H9 (cell line): ENCODE measurements around the gene ADARB2. TPM values are rescaled to one million over a fixed set of nuclear protein-coding genes. Genes with fewer than 3 reads are reported as not detected.

Experiments
- DNase-seq: peaks from one replicate; pipeline ENCODE4 v3.0.0-alpha.2; 2017
- H2AFZ ChIP-seq: one replicate; pipeline ENCODE4 v1.6.1; 2013; ENCODE audit warnings: mild to moderate bottlenecking, low read length, control low read depth, moderate library complexity
- H2AK5ac ChIP-seq: 2 replicates; pipeline ENCODE4 v1.6.1; 2013; ENCODE audit warnings: low read length, control low read depth, mixed read lengths; ENCODE audit not compliant: insufficient read length
- H2BK120ac ChIP-seq: one replicate; pipeline ENCODE4 v1.6.1; 2013; ENCODE audit warnings: low read depth, mild to moderate bottlenecking, low read length, control low read depth, inconsistent platforms; ENCODE audit not compliant: poor library complexity, severe bottlenecking
- H2BK12ac ChIP-seq: 2 replicates; pipeline ENCODE4 v1.6.1; 2013; ENCODE audit warnings: low read length, control low read depth, mixed read lengths, low read depth; ENCODE audit not compliant: insufficient read length
- H2BK15ac ChIP-seq: 2 replicates; pipeline ENCODE4 v1.6.1; 2013; ENCODE audit warnings: low read depth, low read length, control low read depth
- H2BK20ac ChIP-seq: one replicate; pipeline ENCODE4 v1.6.1; 2013; ENCODE audit warnings: low read depth, mild to moderate bottlenecking, low read length, control low read depth, inconsistent platforms; ENCODE audit not compliant: poor library complexity, severe bottlenecking
- H2BK5ac ChIP-seq: 2 replicates; pipeline ENCODE4 v1.6.1; 2013; ENCODE audit warnings: low read length, control low read depth, mixed read lengths; ENCODE audit not compliant: insufficient read length
- H3K14ac ChIP-seq: 2 replicates; pipeline ENCODE4 v1.6.1; 2013; ENCODE audit warnings: low read length, control low read depth; ENCODE audit not compliant: insufficient read depth
- H3K18ac ChIP-seq: 2 replicates; pipeline ENCODE4 v1.6.1; 2013; ENCODE audit warnings: low read depth, mild to moderate bottlenecking, mixed read lengths, low read length, control low read depth; ENCODE audit not compliant: insufficient read length
- H3K23ac ChIP-seq: 2 replicates; pipeline ENCODE4 v1.6.1; 2013; ENCODE audit warnings: low read length, control low read depth, mixed read lengths, low read depth; ENCODE audit not compliant: insufficient read length
- H3K23me2 ChIP-seq: 2 replicates; pipeline ENCODE4 v1.6.1; 2013; ENCODE audit warnings: low read depth, mild to moderate bottlenecking, mixed read lengths, low read length, control low read depth; ENCODE audit not compliant: insufficient read length, poor library complexity, severe bottlenecking
- H3K27ac ChIP-seq: 2 replicates; pipeline ENCODE4 v1.5.1; 2013; ENCODE audit warnings: low read length, control low read depth, mixed read lengths, low read depth; ENCODE audit not compliant: insufficient read length
- H3K27me3 ChIP-seq: 2 replicates; pipeline ENCODE4 v1.6.1; 2013; ENCODE audit warnings: low read length, control low read depth, inconsistent platforms; ENCODE audit not compliant: insufficient read depth
- H3K4ac ChIP-seq: 2 replicates; pipeline ENCODE4 v1.6.1; 2013; ENCODE audit warnings: low read depth, mild to moderate bottlenecking, control low read depth, inconsistent platforms, low read length, moderate library complexity
- H3K4me1 ChIP-seq: 2 replicates; pipeline ENCODE4 v1.6.1; 2013; ENCODE audit warnings: low read length, control low read depth, inconsistent platforms; ENCODE audit not compliant: insufficient read depth
- H3K4me2 ChIP-seq: 2 replicates; pipeline ENCODE4 v1.6.1; 2013; ENCODE audit warnings: low read length, control low read depth, mixed read lengths; ENCODE audit not compliant: insufficient read length, insufficient read depth
- H3K56ac ChIP-seq: 2 replicates; pipeline ENCODE4 v1.6.1; 2013; ENCODE audit warnings: low read depth, mild to moderate bottlenecking, mixed read lengths, low read length, control low read depth; ENCODE audit not compliant: insufficient read length
- H3K79me1 ChIP-seq: 2 replicates; pipeline ENCODE4 v1.6.1; 2013; ENCODE audit warnings: low read depth, mild to moderate bottlenecking, moderate library complexity, low read length, control low read depth, inconsistent platforms; ENCODE audit not compliant: insufficient read depth, poor library complexity, severe bottlenecking
- H3K79me2 ChIP-seq: 2 replicates; pipeline ENCODE4 v1.6.1; 2013; ENCODE audit warnings: low read length, control low read depth, inconsistent platforms; ENCODE audit not compliant: insufficient read depth
- H3K9ac ChIP-seq: 2 replicates; pipeline ENCODE4 v1.6.1; 2013; ENCODE audit warnings: low read length, control low read depth, mixed read lengths; ENCODE audit not compliant: insufficient read length; ENCODE audit errors: extremely low read depth
- H3K9me3 ChIP-seq: one replicate; pipeline ENCODE4 v1.6.1; 2013; ENCODE audit warnings: low read depth, low read length, inconsistent platforms; ENCODE audit not compliant: control insufficient read depth
- H3T11ph ChIP-seq: one replicate; pipeline ENCODE4 v1.6.1; 2013; ENCODE audit warnings: mild to moderate bottlenecking, low read length, control low read depth, inconsistent platforms
- H4K20me1 ChIP-seq: one replicate; pipeline ENCODE4 v1.6.1; 2013; ENCODE audit not compliant: control insufficient read depth, insufficient read length, insufficient read depth
- H4K5ac ChIP-seq: 2 replicates; pipeline ENCODE4 v1.6.1; 2013; ENCODE audit warnings: low read depth, mild to moderate bottlenecking, mixed read lengths, low read length, control low read depth; ENCODE audit not compliant: insufficient read length
- H4K8ac ChIP-seq: replicated peaks from 2 replicates; pipeline ENCODE4 v1.6.1; 2013; ENCODE audit warnings: low read length, control low read depth, mixed read lengths, low read depth; ENCODE audit not compliant: insufficient read length
- H4K91ac ChIP-seq: 2 replicates; pipeline ENCODE4 v1.6.1; 2013; ENCODE audit warnings: low read depth, mild to moderate bottlenecking, moderate library complexity, mixed read lengths, low read length, control low read depth; ENCODE audit not compliant: insufficient read length
- H3K27ac Mint-ChIP-seq, 3 experiments: 2 replicates in 2 of 3; 3 replicates in 1 of 3; pipeline ENCODE4 v1.8.0; 2020 to 2021; ENCODE audit warnings: mixed read lengths in 3 of 3, mild to moderate bottlenecking in 1 of 3, moderate library complexity in 1 of 3
- H3K27me3 Mint-ChIP-seq: 2 replicates; pipeline ENCODE4 v1.8.0; 2021; ENCODE audit warnings: low read depth, mild to moderate bottlenecking, moderate library complexity, mixed read lengths
- H3K36me3 Mint-ChIP-seq, 3 experiments: 2 replicates in 2 of 3; 3 replicates in 1 of 3; pipeline ENCODE4 v1.8.0; 2020 to 2021; ENCODE audit warnings: low read depth in 3 of 3, mixed read lengths in 3 of 3; ENCODE audit not compliant: insufficient read depth in 1 of 3
- H3K4me1 Mint-ChIP-seq, 2 experiments: 2 replicates each; pipeline ENCODE4 v1.8.0; 2020; ENCODE audit warnings: mixed read lengths in 2 of 2
- H3K4me3 Mint-ChIP-seq, 2 experiments: 2 replicates in 1 of 2; 3 replicates in 1 of 2; pipeline ENCODE4 v1.8.0; 2020 to 2021; ENCODE audit warnings: mild to moderate bottlenecking in 2 of 2, mixed read lengths in 2 of 2, moderate library complexity in 1 of 2
- H3K9me3 Mint-ChIP-seq, 2 experiments: 2 replicates in 1 of 2; 3 replicates in 1 of 2; pipeline ENCODE4 v1.8.0; 2020; ENCODE audit warnings: mild to moderate bottlenecking in 2 of 2, mixed read lengths in 2 of 2, moderate library complexity in 1 of 2
- CTCF ChIP-seq: fragments of 200-600 bp; sonication (generic); conservative IDR thresholded peaks from 3 replicates; pipeline ENCODE4 v1.8.0; 2021; ENCODE audit warnings: antibody characterized with exemption, mild to moderate bottlenecking
- WGBS: extraction: QIAGEN DNeasy Blood & Tissue Kit; methylation state at CpG from one replicate; pipeline ENCODE4 v1.1.7; 2013; ENCODE audit warnings: missing lambda C conversion rate, low lambda C conversion rate, mixed read lengths; ENCODE audit not compliant: insufficient read length; ENCODE audit errors: extremely low coverage; 5-methylcytosine and 5-hydroxymethylcytosine counted together
- total RNA-seq: library from RNA; stranded (reverse); gene quantifications from 2 replicates; pipeline ENCODE4 v1.2.1, GENCODE V29; 2021

ADARB2 gene
- total RNA-seq, 1 experiment from 2014 or later, result 0.87 TPM

DNA sequence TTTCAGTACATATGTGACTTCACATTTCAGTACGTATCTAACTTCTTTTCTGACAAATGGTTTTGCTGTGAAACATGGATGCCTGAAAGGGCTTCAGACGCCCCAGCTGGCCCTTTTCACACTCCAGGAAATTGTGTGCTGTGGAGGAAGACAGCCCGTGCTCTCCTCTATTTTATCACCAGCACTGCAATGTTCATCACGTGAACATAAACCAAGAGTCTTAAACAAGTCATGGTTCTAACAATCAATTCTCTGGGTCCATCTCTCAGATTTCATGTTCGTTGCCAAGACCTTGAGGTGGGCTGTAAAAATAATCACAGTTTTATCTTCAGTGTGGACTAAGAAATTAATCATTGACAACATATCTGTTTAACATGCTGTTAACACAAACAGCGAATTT is 539.9 kb downstream of the ADARB2 start:
- no peak for TF ChIP-seq CTCF
- H3K27me3 Mint-ChIP-seq, result peaks cover 6% of the 10 kb centered on the region
- H3K36me3 Mint-ChIP-seq, result no peaks in the 10 kb centered on the region
- no peak overlapping the region for H3K27ac Mint-ChIP-seq
- Histone ChIP-seq H3K79me1 (no peaks in the 10 kb centered on the region), H3K4me1 (peaks cover 9% of the 10 kb centered on the region; the same call in 1 of the 2 replicates), H3T11ph (no peak overlapping the region), H2AFZ (no peak overlapping the region), H4K91ac (no peak overlapping the region), H4K8ac (no peak overlapping the region), H3K4me2 (no peak overlapping the region), H2AK5ac (no peak overlapping the region), H2BK5ac (no peak overlapping the region), H3K9ac (no peak overlapping the region), H3K56ac (no peak overlapping the region), H3K14ac (no peak overlapping the region), H3K18ac (no peak overlapping the region), H3K9me3 (no peaks in the 10 kb centered on the region), H3K27me3 (no peaks in the 10 kb centered on the region), H2BK15ac (no peak overlapping the region), H4K5ac (no peak overlapping the region), H2BK12ac (no peak overlapping the region), H3K79me2 (no peaks in the 10 kb centered on the region), H3K23me2 (no peaks in the 10 kb centered on the region), H4K20me1 (no peaks in the 10 kb centered on the region), H3K23ac (no peak overlapping the region), H2BK120ac (no peak overlapping the region), H2BK20ac (no peak overlapping the region), H3K27ac (no peak overlapping the region), H3K4ac (no peak overlapping the region)
- no peaks in the 10 kb centered on the region for H3K9me3 Mint-ChIP-seq
- H3K4me3 Mint-ChIP-seq, result no peak overlapping the region
- WGBS, result no CpG with 5 or more reads among the region's 6 CpGs
- H3K4me1 Mint-ChIP-seq, result peaks cover 35 to 52% of the 10 kb centered on the region in 2 experiments
- no peak for DNase-seq
